Stimulated activated naive CD8-positive, alpha-beta T cell treated with anti-CD3 and anti-CD28 coated beads, Interleukin-15, Interleukin-2, amounts not matched to agents 100 ng/mL and 50 ng/mL, for 24 hours (primary cell): Measurements from ENCODE around the gene DYNLRB2.

ENCODE experiments used
- H3K27ac Mint-ChIP-seq: one replicate; pipeline ENCODE4 v1.8.0; 2021; ENCODE audit warnings: mild to moderate bottlenecking, mixed read lengths
- H3K27me3 Mint-ChIP-seq: one replicate; pipeline ENCODE4 v1.8.0; 2021; ENCODE audit warnings: mixed read lengths
- H3K36me3 Mint-ChIP-seq: one replicate; pipeline ENCODE4 v1.8.0; 2021; ENCODE audit warnings: low read depth, mixed read lengths
- H3K4me1 Mint-ChIP-seq: one replicate; pipeline ENCODE4 v1.8.0; 2021; ENCODE audit warnings: low read depth, mixed read lengths
- H3K4me3 Mint-ChIP-seq: one replicate; pipeline ENCODE4 v1.8.0; 2021; ENCODE audit warnings: mild to moderate bottlenecking, mixed read lengths
- H3K9me3 Mint-ChIP-seq: one replicate; pipeline ENCODE4 v1.8.0; 2021; ENCODE audit warnings: mixed read lengths

DYNLRB2 gene

DNA sequence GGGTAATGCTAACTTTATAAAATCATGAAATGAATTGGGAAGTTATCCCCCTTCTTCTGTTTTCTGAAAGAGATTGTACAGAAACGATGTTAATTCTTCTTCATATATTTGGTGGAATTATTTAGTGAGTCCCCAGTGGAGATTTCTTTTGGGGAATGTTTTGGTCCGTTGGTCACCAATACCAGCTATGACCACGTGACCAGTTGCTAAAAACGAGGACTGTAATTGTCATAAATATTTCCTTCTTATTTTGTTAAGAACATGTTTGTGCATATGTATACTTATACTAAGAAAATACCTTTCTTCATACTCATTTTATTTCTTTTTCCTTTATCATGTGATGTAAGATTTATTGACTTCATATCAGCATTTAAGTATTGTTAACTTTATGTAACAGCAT is 10.3 kb upstream of the DYNLRB2 start:
- Mint-ChIP-seq H3K36me3 (no peaks in the 10 kb centered on the region), H3K27me3 (peaks cover 17% of the 10 kb centered on the region), H3K4me1 (no peaks in the 10 kb centered on the region), H3K9me3 (no peaks in the 10 kb centered on the region), H3K4me3 (no peak overlapping the region), H3K27ac (no peak overlapping the region)

DNA sequence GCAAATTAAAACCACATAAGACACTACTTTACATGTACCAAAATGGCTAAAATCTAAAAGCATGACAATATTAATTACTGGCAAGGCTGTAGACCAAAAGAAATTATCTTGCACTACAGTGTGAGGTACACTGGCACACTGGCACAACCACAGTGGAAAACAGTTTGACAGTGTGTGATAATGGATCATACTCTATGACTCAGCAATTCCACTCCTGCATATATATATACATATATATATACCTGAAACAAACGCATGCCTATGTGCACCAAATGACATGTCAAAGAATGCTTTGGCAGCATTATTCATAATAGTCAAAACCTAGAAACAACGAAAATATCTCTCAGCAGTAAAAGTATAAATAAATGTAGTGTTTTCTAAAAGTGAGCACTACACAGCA is 4.6 kb upstream of the DYNLRB2 start:
- no peak overlapping the region for H3K4me3 Mint-ChIP-seq
- peaks cover 5% of the 10 kb centered on the region for H3K9me3 Mint-ChIP-seq
- peaks cover 22% of the 10 kb centered on the region for H3K27me3 Mint-ChIP-seq
- no peak overlapping the region for H3K27ac Mint-ChIP-seq
- peaks cover 10% of the 10 kb centered on the region for H3K36me3 Mint-ChIP-seq
- H3K4me1 Mint-ChIP-seq: peaks cover 26% of the 10 kb centered on the region

DNA sequence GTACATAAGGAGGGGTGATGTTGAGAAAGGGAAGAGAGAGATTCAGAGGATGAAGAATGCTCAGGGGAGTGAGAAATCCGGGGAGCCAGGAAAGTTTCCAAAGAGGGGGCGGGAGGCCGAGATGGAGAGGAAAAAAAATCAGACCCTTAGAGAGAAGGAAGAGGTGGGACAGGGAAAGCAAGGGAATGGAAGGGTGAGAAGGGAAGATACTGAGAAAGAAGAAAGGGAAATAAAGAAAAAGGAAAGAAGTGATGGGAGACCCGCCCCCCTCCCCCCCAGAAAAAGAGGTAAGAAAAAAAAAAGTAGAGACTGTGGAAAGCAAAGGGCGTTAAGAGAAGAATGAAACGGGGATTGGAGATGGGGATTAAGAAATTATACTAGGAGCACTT is 507 bp downstream of the DYNLRB2 start:
- peak overlapping the region; percentile 94 for H3K4me3 Mint-ChIP-seq
- peaks cover 10% of the 10 kb centered on the region for H3K27me3 Mint-ChIP-seq
- H3K9me3 Mint-ChIP-seq: peaks cover 5% of the 10 kb centered on the region
- peaks cover 10% of the 10 kb centered on the region for H3K36me3 Mint-ChIP-seq
- peaks cover 31% of the 10 kb centered on the region for H3K4me1 Mint-ChIP-seq
- peak overlapping the region; percentile 98 for H3K27ac Mint-ChIP-seq

DNA sequence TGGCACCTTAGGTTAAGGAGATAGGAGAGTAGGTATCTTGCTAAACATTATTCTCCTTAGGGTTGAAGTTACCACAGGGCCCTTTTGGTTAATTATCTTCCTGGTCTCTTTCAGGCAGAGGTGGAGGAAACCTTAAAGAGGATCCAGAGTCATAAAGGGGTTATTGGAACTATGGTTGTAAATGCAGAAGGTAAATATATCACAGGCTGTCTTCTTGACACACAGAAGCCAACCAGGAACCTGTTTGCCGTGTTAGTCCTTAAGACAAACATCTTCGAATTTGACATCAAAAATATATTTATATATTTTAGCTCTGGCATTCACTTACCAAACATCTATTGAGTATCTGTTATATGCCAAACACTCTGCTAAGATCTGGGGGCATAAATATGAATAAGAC is 2.4 kb downstream of the DYNLRB2 start:
- H3K36me3 Mint-ChIP-seq: peaks cover 10% of the 10 kb centered on the region
- peaks cover 24% of the 10 kb centered on the region for H3K4me1 Mint-ChIP-seq
- H3K4me3 Mint-ChIP-seq: no peak overlapping the region
- no peak overlapping the region for H3K27ac Mint-ChIP-seq
- no peaks in the 10 kb centered on the region for H3K27me3 Mint-ChIP-seq
- peaks cover 5% of the 10 kb centered on the region for H3K9me3 Mint-ChIP-seq

DNA sequence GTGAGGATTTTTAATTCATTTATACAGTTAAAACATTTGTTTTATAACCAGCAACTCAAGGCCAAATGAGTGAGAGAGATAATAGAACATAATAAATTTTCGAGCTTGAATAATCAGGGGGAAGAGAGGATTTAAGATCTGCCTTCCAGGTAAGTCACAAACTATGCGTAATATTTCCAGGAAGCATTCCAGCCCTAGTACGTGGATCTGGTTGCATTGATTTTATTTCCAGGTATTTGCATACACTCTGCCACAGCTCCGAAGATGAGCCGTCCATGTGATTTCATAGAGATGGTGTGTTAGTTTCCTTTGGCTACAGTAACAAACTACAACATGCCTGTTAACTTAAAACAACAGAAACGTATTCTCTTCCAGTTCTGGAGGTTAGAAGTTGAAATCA is 3.5 kb downstream of the DYNLRB2 start:
- H3K36me3 Mint-ChIP-seq: peaks cover 5% of the 10 kb centered on the region
- no peaks in the 10 kb centered on the region for H3K27me3 Mint-ChIP-seq
- no peak overlapping the region for H3K4me3 Mint-ChIP-seq
- no peak overlapping the region for H3K27ac Mint-ChIP-seq
- H3K4me1 Mint-ChIP-seq: peaks cover 24% of the 10 kb centered on the region
- H3K9me3 Mint-ChIP-seq: peaks cover 5% of the 10 kb centered on the region

DNA sequence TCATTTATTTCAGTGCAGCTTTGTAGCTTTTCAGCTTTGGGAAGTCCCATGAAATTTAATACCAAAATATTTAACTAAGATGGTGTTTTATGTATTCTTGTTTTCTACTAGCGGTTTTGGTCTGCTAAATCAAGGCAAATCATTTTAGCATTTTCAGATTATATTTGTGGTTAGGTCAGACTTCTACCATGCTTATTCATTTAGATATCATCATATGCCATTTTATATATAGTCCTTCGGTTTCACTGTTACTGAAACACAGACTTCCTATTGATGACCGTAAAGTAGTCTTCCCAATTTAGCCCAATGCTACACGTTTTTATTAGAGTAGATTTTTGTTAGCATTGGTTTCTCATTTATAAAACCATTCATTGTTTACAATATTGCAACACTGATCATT is 5.5 kb downstream of the DYNLRB2 start:
- peaks cover 5% of the 10 kb centered on the region for H3K4me1 Mint-ChIP-seq
- H3K9me3 Mint-ChIP-seq: no peaks in the 10 kb centered on the region
- H3K27ac Mint-ChIP-seq: no peak overlapping the region
- H3K36me3 Mint-ChIP-seq: no peaks in the 10 kb centered on the region
- no peaks in the 10 kb centered on the region for H3K27me3 Mint-ChIP-seq
- H3K4me3 Mint-ChIP-seq: no peak overlapping the region

DNA sequence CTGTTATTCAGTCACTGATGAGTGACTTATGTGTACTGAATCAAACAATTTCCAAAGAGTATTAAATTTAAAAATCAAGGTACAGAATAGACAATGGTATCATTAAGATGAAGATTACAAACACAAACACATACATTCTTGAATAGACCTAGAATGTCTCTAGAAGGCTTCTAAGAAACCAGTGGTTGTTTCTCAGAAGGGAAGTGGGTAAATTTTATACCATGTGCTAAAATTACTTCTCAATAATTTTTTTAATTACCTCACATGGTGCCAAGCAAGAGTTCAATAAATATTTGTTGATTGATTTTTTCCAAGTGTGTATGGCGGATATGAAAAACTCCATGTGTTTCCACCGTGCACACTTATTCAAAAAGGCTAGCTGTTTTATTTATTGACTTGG is 6.4 kb downstream of the DYNLRB2 start:
- no peaks in the 10 kb centered on the region for H3K36me3 Mint-ChIP-seq
- no peak overlapping the region for H3K4me3 Mint-ChIP-seq
- no peaks in the 10 kb centered on the region for H3K4me1 Mint-ChIP-seq
- H3K9me3 Mint-ChIP-seq: no peaks in the 10 kb centered on the region
- H3K27me3 Mint-ChIP-seq: no peaks in the 10 kb centered on the region
- no peak overlapping the region for H3K27ac Mint-ChIP-seq

DNA sequence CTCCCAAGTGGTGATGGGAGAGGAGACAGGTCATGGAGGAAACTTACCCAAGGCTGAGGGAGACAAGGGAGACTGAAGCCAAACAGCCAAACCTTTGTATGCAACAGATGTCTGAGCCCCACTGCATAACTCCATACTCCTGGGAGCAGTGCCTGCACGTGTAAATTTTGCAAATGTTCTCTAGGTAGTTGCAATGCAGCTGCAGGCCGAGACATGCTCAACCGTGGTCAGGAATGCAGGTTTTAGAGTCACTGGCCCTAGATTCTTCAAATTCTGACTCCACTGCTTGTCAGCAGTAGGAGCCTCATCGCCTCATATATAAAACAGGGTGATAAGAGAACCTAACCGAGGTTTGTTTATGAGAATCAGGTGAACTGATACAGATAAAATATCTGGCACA is 11.5 kb downstream of the DYNLRB2 start:
- Mint-ChIP-seq H3K4me1 (peaks cover 3% of the 10 kb centered on the region), H3K27me3 (peaks cover 3% of the 10 kb centered on the region), H3K4me3 (no peak overlapping the region), H3K36me3 (no peaks in the 10 kb centered on the region), H3K27ac (no peak overlapping the region), H3K9me3 (no peaks in the 10 kb centered on the region)

DNA sequence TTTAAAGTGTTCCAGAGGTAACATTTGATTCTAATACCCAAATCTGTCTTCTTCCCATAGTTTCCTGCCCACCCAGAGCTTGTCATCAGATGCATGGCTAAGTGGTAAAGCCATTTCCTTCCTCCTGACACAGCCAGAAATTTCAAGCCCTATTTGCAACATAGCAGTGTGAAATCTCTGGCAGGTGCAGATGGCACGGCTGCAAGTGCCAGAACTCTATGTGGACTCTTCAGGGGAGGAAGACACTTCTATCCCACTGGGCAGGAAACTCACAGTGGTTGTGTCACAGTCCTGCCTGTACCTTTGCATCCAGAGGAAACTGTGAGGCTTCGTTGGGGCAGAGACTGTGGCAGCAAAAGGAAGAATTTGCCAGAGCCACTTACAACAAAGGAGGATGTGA is 13.2 kb downstream of the DYNLRB2 start:
- no peaks in the 10 kb centered on the region for H3K36me3 Mint-ChIP-seq
- peaks cover 3% of the 10 kb centered on the region for H3K4me1 Mint-ChIP-seq
- no peak overlapping the region for H3K4me3 Mint-ChIP-seq
- H3K27ac Mint-ChIP-seq: no peak overlapping the region
- no peaks in the 10 kb centered on the region for H3K9me3 Mint-ChIP-seq
- H3K27me3 Mint-ChIP-seq: peaks cover 5% of the 10 kb centered on the region

DNA sequence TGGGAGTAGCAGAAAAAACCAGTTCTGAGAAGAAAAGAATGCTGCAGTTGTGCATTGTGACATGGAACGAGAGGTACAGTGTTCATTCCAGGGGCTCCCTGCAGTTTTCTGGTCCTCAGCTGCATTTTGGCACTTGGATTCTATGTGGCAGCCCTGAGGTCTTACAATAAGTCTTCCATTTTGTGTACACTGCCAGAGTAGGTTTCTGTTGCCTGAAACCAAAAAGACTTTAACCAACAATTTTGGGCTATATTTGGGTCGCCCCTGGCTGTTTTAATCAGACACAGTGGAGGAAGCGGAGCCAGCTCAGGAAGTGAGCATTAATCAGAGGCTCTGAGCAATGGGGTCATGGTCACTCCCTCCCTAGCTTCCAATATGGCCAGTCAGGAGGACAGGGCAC is 15.7 kb downstream of the DYNLRB2 start:
- H3K27me3 Mint-ChIP-seq: peaks cover 10% of the 10 kb centered on the region
- no peaks in the 10 kb centered on the region for H3K36me3 Mint-ChIP-seq
- H3K4me1 Mint-ChIP-seq: peaks cover 3% of the 10 kb centered on the region
- H3K4me3 Mint-ChIP-seq: no peak overlapping the region
- no peaks in the 10 kb centered on the region for H3K9me3 Mint-ChIP-seq
- no peak overlapping the region for H3K27ac Mint-ChIP-seq

DNA sequence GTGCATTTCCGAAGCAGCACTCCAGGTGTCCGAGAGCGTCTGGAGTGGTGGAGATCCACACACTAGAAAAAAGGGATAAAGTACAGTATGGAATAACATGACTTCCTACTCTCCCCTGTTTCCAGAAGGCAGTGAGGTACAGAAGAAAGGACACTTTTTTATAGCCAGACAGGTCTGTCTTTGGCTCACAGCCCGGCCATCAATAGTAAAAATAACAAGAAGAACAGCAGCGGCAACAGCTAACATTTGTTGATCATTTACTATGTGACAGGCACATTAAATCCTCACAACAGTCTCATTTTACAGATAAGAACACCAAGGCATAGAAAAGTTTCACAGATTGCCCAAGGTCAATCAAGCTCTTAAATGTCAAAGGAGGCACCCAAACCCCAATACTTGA is 16.2 kb downstream of the DYNLRB2 start:
- peaks cover 10% of the 10 kb centered on the region for H3K27me3 Mint-ChIP-seq
- no peak overlapping the region for H3K27ac Mint-ChIP-seq
- H3K9me3 Mint-ChIP-seq: no peaks in the 10 kb centered on the region
- no peaks in the 10 kb centered on the region for H3K36me3 Mint-ChIP-seq
- H3K4me3 Mint-ChIP-seq: no peak overlapping the region
- H3K4me1 Mint-ChIP-seq: peaks cover 3% of the 10 kb centered on the region

DNA sequence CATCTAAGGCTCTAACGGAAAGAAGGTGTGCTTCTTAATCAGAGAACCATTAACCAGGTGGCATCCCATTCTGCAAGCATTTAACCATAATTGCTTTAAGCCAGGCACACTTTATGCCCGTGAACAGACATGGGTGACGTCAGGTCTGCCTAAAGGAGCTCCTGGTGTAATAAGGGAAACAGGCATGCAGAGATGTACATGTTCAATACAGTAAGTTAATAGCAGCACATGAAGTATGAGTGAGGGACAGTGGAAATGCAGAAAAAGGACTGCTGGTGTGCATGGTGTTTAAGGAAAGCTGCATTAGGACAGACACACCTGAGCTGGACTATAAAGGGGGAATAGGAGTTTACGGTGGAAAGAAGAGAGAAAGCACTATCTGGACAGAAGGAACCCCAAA is 18.6 kb downstream of the DYNLRB2 start:
- Mint-ChIP-seq H3K36me3 (no peaks in the 10 kb centered on the region), H3K9me3 (no peaks in the 10 kb centered on the region), H3K4me1 (peaks cover 7% of the 10 kb centered on the region), H3K27me3 (peaks cover 9% of the 10 kb centered on the region), H3K4me3 (no peak overlapping the region), H3K27ac (no peak overlapping the region)

DNA sequence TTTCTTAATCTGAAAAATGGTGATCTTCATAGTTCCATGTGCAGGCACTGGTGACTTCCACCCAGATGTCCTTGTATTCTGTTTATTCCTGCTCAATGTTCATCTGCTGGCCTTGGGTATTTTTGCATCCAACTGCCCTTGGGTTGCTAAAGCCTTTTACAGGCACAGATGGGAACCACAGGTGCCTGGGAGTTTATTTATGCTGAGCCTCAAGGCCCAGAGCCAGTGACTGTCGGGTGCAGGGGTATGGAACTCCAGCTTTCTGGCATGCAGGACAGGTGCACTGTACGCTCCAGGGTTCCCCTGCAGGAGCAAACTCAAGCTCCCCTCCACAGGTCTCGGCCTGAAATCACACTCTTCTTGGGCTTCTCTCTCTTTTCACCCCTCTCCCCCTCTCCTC is 22.3 kb downstream of the DYNLRB2 start:
- peaks cover 22% of the 10 kb centered on the region for H3K4me1 Mint-ChIP-seq
- H3K36me3 Mint-ChIP-seq: no peaks in the 10 kb centered on the region
- no peaks in the 10 kb centered on the region for H3K9me3 Mint-ChIP-seq
- H3K27me3 Mint-ChIP-seq: peaks cover 12% of the 10 kb centered on the region
- H3K4me3 Mint-ChIP-seq: no peak overlapping the region
- no peak overlapping the region for H3K27ac Mint-ChIP-seq

DNA sequence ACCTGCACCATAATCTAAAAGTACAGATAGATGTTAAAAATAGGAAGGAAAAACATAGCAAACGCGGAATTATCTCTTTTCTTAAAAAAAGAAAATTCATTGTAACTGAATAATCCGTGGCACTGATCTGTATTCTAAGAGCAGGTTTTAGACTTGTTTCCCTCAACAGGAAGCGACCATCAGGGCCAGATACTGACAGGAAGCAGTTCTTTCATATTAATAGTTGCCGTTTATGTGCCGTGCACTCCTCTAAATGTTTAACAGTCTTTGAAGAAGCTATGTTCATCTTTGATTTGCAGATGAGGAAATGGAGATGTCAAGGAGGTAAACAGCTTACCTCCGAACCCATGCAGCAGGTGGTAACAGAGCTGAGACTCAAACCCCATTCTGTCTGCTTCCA is 23.6 kb downstream of the DYNLRB2 start:
- Mint-ChIP-seq H3K27me3 (peaks cover 8% of the 10 kb centered on the region), H3K27ac (no peak overlapping the region), H3K36me3 (no peaks in the 10 kb centered on the region), H3K9me3 (no peaks in the 10 kb centered on the region), H3K4me1 (peaks cover 30% of the 10 kb centered on the region), H3K4me3 (no peak overlapping the region)

DNA sequence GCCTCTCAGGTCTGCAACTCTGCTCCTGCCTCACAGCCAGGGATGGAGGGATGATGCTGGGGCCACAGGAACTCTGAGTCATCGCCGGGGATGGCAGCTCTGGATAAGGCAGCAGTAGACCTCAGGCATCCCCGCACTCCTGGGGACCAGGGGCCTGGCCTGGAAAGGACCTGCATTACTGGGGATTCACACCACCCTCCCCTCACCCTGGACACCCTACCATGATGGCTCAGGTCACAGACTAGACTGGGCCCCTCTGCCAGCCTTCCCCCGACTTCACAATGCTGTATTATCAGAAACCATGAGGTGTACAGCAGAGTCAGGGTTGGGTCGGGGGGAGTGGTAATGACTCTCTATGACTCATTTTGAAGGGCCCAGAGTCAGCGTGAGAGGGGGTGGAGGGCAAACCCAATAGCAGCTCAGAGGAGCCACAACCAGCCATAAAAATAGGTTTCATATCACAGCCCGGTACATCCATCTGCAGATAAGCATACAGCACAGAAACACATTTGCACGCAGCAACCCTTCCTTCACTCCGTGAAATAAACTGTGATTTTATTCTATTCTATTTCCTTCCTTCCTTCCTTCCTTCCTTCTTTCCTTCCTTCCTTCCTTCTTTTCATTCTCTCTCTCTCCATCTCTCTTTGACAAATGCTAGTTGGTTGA is 28.8 kb downstream of the DYNLRB2 start:
- Mint-ChIP-seq H3K27me3 (peaks cover 19% of the 10 kb centered on the region), H3K27ac (peak overlapping the region; percentile 91), H3K9me3 (no peaks in the 10 kb centered on the region), H3K4me3 (peak overlapping the region; percentile 40), H3K36me3 (peaks cover 7% of the 10 kb centered on the region), H3K4me1 (peaks cover 41% of the 10 kb centered on the region)

DNA sequence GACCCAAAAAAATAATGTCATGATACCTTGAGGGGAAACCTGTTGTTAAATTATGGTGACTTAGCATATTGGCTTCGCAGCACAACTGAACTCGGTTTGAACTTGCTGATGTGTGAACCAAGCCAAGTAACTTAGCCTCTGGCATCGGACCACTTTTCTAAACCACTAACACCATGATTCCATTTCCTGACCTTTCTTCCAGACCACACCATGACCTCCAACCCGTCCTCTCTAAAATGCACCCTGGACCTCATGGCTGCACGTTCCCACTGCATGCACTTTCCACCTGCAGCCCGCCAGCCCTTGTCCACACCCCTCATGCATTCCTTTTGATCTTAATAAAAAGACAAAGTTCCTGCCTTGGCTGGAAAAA is 29.3 kb downstream of the DYNLRB2 start:
- peaks cover 19% of the 10 kb centered on the region for H3K27me3 Mint-ChIP-seq
- peaks cover 36% of the 10 kb centered on the region for H3K4me1 Mint-ChIP-seq
- peak overlapping the region; percentile 91 for H3K27ac Mint-ChIP-seq
- no peaks in the 10 kb centered on the region for H3K9me3 Mint-ChIP-seq
- peak overlapping the region; percentile 40 for H3K4me3 Mint-ChIP-seq
- peaks cover 7% of the 10 kb centered on the region for H3K36me3 Mint-ChIP-seq
